Hematopoietic multipotent progenitor cell treated with erythropoietin and hydrocortisone succinate and interleukin-3 and kit ligand, for 4 days (in vitro differentiated cells): Measurements from ENCODE around the gene NADK.

Experiments
- DNase-seq: peaks from one replicate; pipeline ENCODE4 v3.0.0-alpha.2; 2015

Gene NADK

GRCh38 chr1:1777950-1778662 is at the start of gene NADK:
Gene NADK, minus strand, starts transcription at chr1:1778470. Its CDS starts 13,064 bp downstream, at chr1:1765406.
- DNase-seq: peak; percentile 86

- no peak for DNase-seq
Measured at GRCh38 chr1:1827089-1827848, 49.0 kb upstream of the NADK start.

GRCh38 chr1:1826356-1827088 is 48.3 kb upstream of the NADK start:
- DNase-seq: no peak

- DNase-seq: no peak
Measured at GRCh38 chr1:1825217-1825616, 46.9 kb upstream of the NADK start.

GRCh38 chr1:1819762-1820161 is 41.5 kb upstream of the NADK start:
- DNase-seq: no peak

GRCh38 chr1:1817221-1817620 is 39.0 kb upstream of the NADK start:
- DNase-seq: no peak

GRCh38 chr1:1815606-1816281 is 37.5 kb upstream of the NADK start:
- DNase-seq: no peak

GRCh38 chr1:1809489-1809888 is 31.2 kb upstream of the NADK start:
- no peak for DNase-seq

GRCh38 chr1:1808206-1808605 is 29.9 kb upstream of the NADK start:
- no peak for DNase-seq

- DNase-seq: no peak
Measured at GRCh38 chr1:1806890-1807289, 28.6 kb upstream of the NADK start.

GRCh38 chr1:1804301-1804700 is 26.0 kb upstream of the NADK start:
- no peak for DNase-seq

GRCh38 chr1:1802871-1803270 is 24.6 kb upstream of the NADK start:
- no peak for DNase-seq

- no peak for DNase-seq
Measured at GRCh38 chr1:1799716-1800115, 21.4 kb upstream of the NADK start.

GRCh38 chr1:1797731-1798341 is 19.6 kb upstream of the NADK start:
- no peak for DNase-seq

GRCh38 chr1:1796466-1796865 is 18.2 kb upstream of the NADK start:
- peak; percentile 21 for DNase-seq

GRCh38 chr1:1794999-1795398 is 16.7 kb upstream of the NADK start:
- DNase-seq: no peak

GRCh38 chr1:1793481-1794244 is 15.4 kb upstream of the NADK start:
- no peak for DNase-seq

- DNase-seq: peak; percentile 63
Measured at GRCh38 chr1:1788646-1789431, 10.6 kb upstream of the NADK start.

GRCh38 chr1:1788136-1788535 is 9.9 kb upstream of the NADK start:
- DNase-seq: no peak

- DNase-seq: no peak
Measured at GRCh38 chr1:1786836-1787605, 8.8 kb upstream of the NADK start.
